Measurements from ENCODE around the gene BTRC.

Gene BTRC

DNA sequence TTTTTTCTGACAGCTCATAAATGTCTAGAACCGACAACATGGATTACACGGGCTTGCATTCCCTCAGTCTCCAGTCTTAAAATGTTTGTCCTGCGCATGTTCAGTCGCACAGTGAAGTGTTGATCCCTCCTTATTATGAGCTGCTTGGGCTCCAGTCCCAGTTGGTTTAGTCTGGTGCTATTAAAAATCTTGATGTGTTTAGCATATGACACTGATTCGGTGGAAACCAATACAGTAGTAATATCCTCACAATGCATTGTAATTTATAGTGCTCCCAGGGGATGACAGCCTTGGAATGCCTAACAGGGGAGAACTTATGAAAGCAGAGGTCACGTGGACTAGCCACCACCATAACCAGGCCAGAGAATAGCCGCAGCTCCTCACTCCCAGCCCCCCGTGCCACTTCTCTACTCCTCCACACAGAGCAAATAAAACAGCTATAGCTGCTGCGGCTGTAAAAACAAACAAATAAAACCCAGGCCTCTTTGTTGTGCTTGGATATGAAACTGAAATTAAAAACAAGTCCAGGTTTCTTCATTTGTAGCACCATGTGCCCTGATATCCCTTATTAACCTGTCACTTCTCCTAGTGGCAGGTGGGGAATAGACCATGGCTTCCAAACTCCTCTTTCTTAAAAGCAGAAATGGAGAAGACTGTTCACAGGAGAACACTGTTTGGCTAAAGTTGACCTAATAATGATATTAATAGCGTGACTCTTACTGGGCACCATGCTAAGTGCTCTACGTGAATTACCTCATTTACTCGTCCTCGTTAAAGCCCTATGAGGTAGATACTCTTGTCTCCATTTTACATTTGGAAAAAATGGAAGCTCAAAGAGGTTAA lies 241.8 kb downstream of the BTRC start:
- no peak for DNase-seq

DNA sequence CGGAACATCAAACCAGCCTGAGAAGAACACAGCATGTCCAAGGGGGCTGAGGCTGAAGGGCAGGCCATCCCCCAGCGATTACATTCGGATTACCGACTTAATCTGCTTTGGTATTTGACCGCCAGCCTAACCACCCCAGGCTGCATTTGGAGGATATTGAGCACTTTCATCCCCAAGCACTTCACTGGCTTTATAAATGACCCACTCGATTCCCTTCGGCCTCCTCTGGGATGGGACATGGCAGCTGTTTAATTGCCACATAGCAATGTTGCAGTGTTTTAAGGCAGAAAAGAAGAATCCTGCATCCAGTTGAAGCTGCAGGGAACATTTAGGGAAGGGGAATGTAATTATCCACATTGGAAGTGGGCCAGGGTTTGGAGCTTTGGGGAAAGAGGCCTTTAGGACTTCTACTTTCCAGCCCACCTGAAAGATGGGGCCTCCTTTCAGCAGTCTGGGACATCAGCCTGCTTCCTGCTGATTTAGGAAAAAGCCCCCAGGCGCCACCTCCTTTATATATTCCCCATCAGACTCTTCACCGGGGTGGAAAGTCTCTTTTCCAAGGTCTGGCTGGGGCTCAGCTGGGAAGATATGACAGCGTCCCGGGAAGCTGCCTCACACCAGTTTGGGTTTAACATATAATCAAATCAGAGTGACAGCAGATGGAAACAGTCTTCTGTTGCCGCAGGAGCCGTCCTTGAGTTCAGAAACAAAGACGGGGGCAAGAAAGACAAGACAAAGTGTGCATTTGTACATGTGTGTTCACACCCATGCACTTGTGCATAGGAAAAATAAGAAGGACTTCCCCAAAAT lies 243.3 kb downstream of the BTRC start:
- no peak for DNase-seq

DNA sequence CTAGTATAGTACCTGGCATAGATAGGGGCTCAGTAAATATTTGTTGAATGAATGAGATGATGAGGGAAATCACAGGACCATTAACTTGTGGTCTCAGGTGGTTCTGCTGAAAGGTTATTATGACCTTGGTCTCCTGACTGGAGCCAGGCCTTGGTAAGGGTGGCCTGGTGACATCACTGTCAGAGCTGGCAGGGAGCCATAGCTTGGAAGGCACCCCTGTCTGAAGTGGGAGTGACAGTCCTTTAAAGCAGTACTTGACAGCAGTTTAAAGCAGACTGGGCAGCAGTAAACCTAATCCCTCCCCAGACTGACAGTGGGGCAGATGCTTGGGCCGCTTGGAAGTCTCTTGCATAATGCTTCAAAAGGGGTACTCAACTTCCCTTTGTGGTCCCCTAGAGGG lies 247.6 kb downstream of the BTRC start:
- DNase-seq: no peak

DNA sequence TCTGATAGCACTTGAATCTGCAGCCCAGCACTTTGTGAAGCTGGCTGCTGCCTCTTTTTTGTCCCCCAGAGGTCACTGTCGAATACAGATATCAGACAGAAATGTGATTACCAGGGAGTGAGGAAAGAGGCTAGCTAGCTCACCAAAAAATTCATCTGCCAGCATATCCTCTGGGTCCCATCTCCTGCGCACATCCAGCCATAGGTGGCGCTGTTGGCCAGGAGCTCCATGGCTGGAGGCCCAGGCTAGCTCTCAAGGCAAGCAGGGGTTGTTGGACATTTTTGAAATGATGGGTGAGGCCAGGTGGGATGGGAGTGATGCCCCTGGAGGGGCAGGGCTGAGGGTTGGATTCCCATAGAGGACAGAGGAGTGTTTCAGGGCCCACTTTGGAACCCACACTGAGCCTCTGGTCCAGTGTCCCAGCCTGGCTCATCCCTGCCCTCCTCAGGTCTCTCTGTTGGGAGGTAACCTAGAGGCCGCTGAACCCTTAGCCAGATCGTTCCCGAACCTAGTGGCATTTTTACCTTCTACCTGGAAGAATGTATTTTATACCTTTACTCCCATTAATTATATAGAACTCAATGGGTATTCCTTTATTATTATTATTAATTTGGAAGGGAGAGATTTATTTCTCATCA lies 248.9 kb downstream of the BTRC start:
- peak; percentile 54 to 56 for DNase-seq
